ENCODE results near the gene OLA1. TPM values are rescaled to one million over a fixed set of nuclear protein-coding genes. Genes with fewer than 3 reads are reported as not detected.
"Not testable (repeated sequence)": the region's sequence is repeated elsewhere in the genome, so short reads cannot be mapped to it uniquely, and the experiment has no call there.

The OLA1 gene
- total RNA-seq, 1 experiment from 2014 or later = 263 TPM

DNA sequence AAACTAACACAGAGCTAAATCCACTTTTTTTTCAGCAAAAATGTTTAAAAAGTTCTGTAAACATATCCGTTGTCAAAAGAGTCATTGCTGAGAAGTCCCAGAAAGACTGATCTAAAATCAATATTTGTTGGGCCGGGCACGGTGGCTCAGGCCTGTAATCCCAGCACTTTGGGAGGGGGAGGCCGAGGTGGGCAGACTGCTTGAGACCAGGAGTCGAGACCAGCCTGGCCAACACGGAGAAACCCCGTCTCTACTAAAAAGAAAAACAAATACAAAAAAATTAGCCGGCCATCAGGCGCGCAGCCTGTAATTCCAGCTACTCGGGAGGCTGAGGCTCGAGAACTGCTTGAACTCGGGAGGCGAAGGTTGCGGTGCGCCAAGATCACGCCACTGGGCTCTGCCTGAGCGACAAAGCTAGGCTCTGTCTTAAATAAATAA lies 1.4 kb downstream of the OLA1 start:
- H3K27ac ChIP-seq = no peak overlapping the region
- CTCF ChIA-PET = interaction anchor here (0.5 kb wide), 1 partner anchor 13 kb away, joined by 3 read pairs; no protein-coding TSS in a partner anchor

DNA sequence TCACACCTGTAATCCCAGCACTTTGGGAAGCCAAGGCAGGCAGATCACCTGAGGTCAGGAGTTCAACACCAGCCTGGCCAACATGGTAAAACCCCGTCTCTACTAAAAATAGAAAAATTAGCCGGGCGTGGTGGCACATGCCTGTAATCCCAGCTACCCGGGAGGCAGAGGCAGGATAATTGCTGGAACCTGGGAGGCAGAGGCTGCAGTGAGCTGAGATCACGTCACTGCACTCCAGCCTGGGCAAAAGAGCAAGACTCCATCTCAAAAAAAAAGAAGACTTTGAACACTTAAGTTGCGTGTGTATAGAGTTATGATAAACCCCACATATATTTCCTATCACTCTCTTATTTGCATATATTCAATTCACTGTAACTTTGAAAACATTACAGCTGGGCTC lies 2.7 kb downstream of the OLA1 start:
- CTCF ChIA-PET; H3K4me3 ChIP-seq; H3K9me2 ChIP-seq (ENCODE audit: insufficient read depth); intact Hi-C loops (cut with micrococcal nuclease; ENCODE audit: unreplicated experiment); H2AFZ ChIP-seq; H3K9me3 ChIP-seq (ENCODE audit: insufficient read depth, low read depth); H3K27me3 ChIP-seq (ENCODE audit: insufficient read depth, low read depth); POLR2A ChIA-PET (ENCODE audit: unreplicated experiment); H3F3A ChIP-seq (ENCODE audit: insufficient read depth, low read depth); H3K27ac ChIP-seq; BruUV-seq (replicated peaks): not testable (repeated sequence)
- H3K36me3 ChIP-seq (ENCODE audit: low read depth) = peaks cover 47% of the 10 kb centered on the region
- DNase-seq = peak in 1 of 2 experiments; percentile 16
- peak overlapping the region; percentile 100; the same call in 1 of the 2 replicates for H3K4me2 ChIP-seq
- H3K4me1 ChIP-seq (replicated peaks; ENCODE audit: insufficient read depth) = peaks cover 42% of the 10 kb centered on the region
- H3K79me2 ChIP-seq (ENCODE audit: low read depth) = peaks cover 77% of the 10 kb centered on the region
- peaks cover 28% of the 10 kb centered on the region for H4K20me1 ChIP-seq (ENCODE audit: insufficient read depth)

More for the DNA sequence above, 1.4 kb downstream of the OLA1 start:
- peak overlapping the region; percentile 90 for H3K4me3 ChIP-seq
- intact Hi-C loops (cut with micrococcal nuclease; ENCODE audit: unreplicated experiment) = no loop called here
- H3K27me3 ChIP-seq (ENCODE audit: insufficient read depth, low read depth) = no peaks in the 10 kb centered on the region
- POLR2A ChIA-PET (ENCODE audit: unreplicated experiment) = no interaction called here
- H3K9me3 ChIP-seq (ENCODE audit: insufficient read depth, low read depth) = no peaks in the 10 kb centered on the region
- H3K4me2 ChIP-seq = peak overlapping the region; percentile 100
- peaks cover 7% of the 10 kb centered on the region for H3F3A ChIP-seq (ENCODE audit: insufficient read depth, low read depth)
- peaks cover 39% of the 10 kb centered on the region for H3K36me3 ChIP-seq (ENCODE audit: low read depth)
- peaks cover 4% of the 10 kb centered on the region; the same call in 1 of the 2 replicates for H3K9me2 ChIP-seq (ENCODE audit: insufficient read depth)
- H2AFZ ChIP-seq = no peak overlapping the region
- DNase-seq = peak in 1 of 2 experiments; percentile 36
- peaks cover 20% of the 10 kb centered on the region for H4K20me1 ChIP-seq (ENCODE audit: insufficient read depth)
- peaks cover 63% of the 10 kb centered on the region for H3K79me2 ChIP-seq (ENCODE audit: low read depth)
- BruUV-seq (replicated peaks) = no TSS peak
- TF ChIP-seq, protein P1, sequence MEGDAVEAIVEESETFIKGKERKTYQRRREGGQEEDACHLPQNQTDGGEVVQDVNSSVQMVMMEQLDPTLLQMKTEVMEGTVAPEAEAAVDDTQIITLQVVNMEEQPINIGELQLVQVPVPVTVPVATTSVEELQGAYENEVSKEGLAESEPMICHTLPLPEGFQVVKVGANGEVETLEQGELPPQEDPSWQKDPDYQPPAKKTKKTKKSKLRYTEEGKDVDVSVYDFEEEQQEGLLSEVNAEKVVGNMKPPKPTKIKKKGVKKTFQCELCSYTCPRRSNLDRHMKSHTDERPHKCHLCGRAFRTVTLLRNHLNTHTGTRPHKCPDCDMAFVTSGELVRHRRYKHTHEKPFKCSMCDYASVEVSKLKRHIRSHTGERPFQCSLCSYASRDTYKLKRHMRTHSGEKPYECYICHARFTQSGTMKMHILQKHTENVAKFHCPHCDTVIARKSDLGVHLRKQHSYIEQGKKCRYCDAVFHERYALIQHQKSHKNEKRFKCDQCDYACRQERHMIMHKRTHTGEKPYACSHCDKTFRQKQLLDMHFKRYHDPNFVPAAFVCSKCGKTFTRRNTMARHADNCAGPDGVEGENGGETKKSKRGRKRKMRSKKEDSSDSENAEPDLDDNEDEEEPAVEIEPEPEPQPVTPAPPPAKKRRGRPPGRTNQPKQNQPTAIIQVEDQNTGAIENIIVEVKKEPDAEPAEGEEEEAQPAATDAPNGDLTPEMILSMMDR (conservative IDR thresholded peaks at IDR 0.05) = no peak
- TF ChIP-seq EZH2 (IDR thresholded peaks at IDR 0.05; ENCODE audit: low read depth) = no peak
- H3K4me1 ChIP-seq (replicated peaks; ENCODE audit: insufficient read depth) = peaks cover 42% of the 10 kb centered on the region

DNA sequence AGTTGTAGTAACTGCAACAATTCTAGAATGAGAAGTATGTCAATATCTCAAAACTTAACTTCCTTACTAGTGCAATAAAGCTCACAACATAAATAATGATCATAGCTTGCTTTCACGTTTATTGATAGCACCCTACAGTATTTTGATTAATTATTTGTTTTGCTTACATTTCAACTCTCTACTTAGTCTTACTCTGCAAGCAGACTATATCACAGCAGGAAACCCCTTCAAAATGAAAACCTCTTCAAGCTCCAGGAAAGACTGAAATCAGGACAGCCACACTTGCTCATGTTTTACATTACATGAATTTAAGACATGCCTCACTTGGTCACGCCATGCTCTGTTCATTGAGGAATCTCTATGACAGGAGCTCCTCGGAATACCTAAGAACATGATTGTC lies 3.3 kb downstream of the OLA1 start:
- H3K27me3 ChIP-seq (ENCODE audit: insufficient read depth, low read depth) = no peaks in the 10 kb centered on the region
- peaks cover 47% of the 10 kb centered on the region for H3K36me3 ChIP-seq (ENCODE audit: low read depth)
- peaks cover 4% of the 10 kb centered on the region; the same call in 1 of the 2 replicates for H3K9me2 ChIP-seq (ENCODE audit: insufficient read depth)
- BruUV-seq (replicated peaks) = no TSS peak
- no peak overlapping the region; the same call in 1 of the 2 replicates for H3K4me2 ChIP-seq
- ChIA-PET CTCF (no interaction called here), POLR2A (ENCODE audit: unreplicated experiment) (no interaction called here)
- H3K27ac ChIP-seq = no peak overlapping the region
- H3K9me3 ChIP-seq (ENCODE audit: insufficient read depth, low read depth) = no peaks in the 10 kb centered on the region
- peaks cover 82% of the 10 kb centered on the region for H3K79me2 ChIP-seq (ENCODE audit: low read depth)
- H2AFZ ChIP-seq = no peak overlapping the region
- H3F3A ChIP-seq (ENCODE audit: insufficient read depth, low read depth) = peaks cover 12% of the 10 kb centered on the region
- peaks cover 34% of the 10 kb centered on the region for H4K20me1 ChIP-seq (ENCODE audit: insufficient read depth)
- intact Hi-C loops (cut with micrococcal nuclease; ENCODE audit: unreplicated experiment) = no loop called here
- peaks cover 46% of the 10 kb centered on the region for H3K4me1 ChIP-seq (replicated peaks; ENCODE audit: insufficient read depth)
- H3K4me3 ChIP-seq = no peak overlapping the region
- no peak for TF ChIP-seq EZH2 (IDR thresholded peaks at IDR 0.05; ENCODE audit: low read depth)
- TF ChIP-seq, protein P1 (conservative IDR thresholded peaks at IDR 0.05) = no peak
- DNase-seq = peak in 1 of 2 experiments; percentile 11

DNA sequence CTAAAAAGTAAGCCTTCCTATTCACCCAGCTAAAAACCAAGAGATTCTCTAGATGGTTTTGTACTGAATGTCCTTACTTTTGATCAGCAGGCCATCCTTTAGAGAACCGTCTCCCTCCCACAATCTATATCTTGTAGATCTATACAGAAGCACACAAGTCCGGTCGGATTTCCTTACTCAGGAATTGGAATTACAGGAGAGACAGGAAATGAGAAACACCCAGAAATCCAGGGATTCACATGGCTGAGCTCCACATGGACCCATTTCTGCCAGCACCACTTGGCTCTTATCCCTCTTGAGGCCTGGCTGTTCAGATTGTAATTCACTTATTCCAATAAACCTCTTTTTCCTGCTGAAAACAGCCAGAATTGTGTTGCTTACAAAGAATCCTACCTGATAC lies 4.5 kb downstream of the OLA1 start:
- no peak overlapping the region for H3K4me2 ChIP-seq
- TF ChIP-seq, protein P1 (conservative IDR thresholded peaks at IDR 0.05) = no peak
- no peak for TF ChIP-seq EZH2 (IDR thresholded peaks at IDR 0.05; ENCODE audit: low read depth)
- no TSS peak for BruUV-seq (replicated peaks)
- H3K9me2 ChIP-seq (ENCODE audit: insufficient read depth) = peaks cover 4% of the 10 kb centered on the region; the same call in 1 of the 2 replicates
- peaks cover 47% of the 10 kb centered on the region for H3K36me3 ChIP-seq (ENCODE audit: low read depth)
- no peak overlapping the region for H3K27ac ChIP-seq
- CTCF ChIA-PET = no interaction called here
- peaks cover 95% of the 10 kb centered on the region for H3K79me2 ChIP-seq (ENCODE audit: low read depth)
- no peak overlapping the region for H2AFZ ChIP-seq
- H4K20me1 ChIP-seq (ENCODE audit: insufficient read depth) = peaks cover 45% of the 10 kb centered on the region
- no peaks in the 10 kb centered on the region for H3K9me3 ChIP-seq (ENCODE audit: insufficient read depth, low read depth)
- peaks cover 37% of the 10 kb centered on the region for H3K4me1 ChIP-seq (replicated peaks; ENCODE audit: insufficient read depth)
- H3K4me3 ChIP-seq = no peak overlapping the region
- DNase-seq = peak in 1 of 2 experiments; percentile 29
- H3F3A ChIP-seq (ENCODE audit: insufficient read depth, low read depth) = peaks cover 13% of the 10 kb centered on the region
- H3K27me3 ChIP-seq (ENCODE audit: insufficient read depth, low read depth) = no peaks in the 10 kb centered on the region
- intact Hi-C loops (cut with micrococcal nuclease; ENCODE audit: unreplicated experiment) = no loop called here
- POLR2A ChIA-PET (ENCODE audit: unreplicated experiment) = no interaction called here

Data from PC-9 (cell line).